Osteoblast (primary cell): Measurements from ENCODE around the gene ITPRIP. TPM values are rescaled to one million over a fixed set of nuclear protein-coding genes. Genes with fewer than 3 reads are reported as not detected.

Experiments used
- DNase-seq: peaks from one replicate; pipeline ENCODE4 v3.0.0; 2011; ENCODE audit warnings: low spot score, mixed read lengths; ENCODE audit not compliant: insufficient read length; ENCODE audit errors: missing footprints
- H2AFZ ChIP-seq: 2 replicates; pipeline ENCODE4 v1.6.0; 2011; ENCODE audit warnings: mild to moderate bottlenecking, low read length
- H3K27ac ChIP-seq: 2 replicates; pipeline ENCODE4 v1.5.1; 2011; ENCODE audit warnings: mild to moderate bottlenecking, low read depth, low read length, moderate library complexity
- H3K27me3 ChIP-seq: 2 replicates; pipeline ENCODE4 v1.6.0; 2012; ENCODE audit warnings: mild to moderate bottlenecking, control low read depth, inconsistent platforms, low read length, moderate library complexity; ENCODE audit not compliant: insufficient read depth
- H3K36me3 ChIP-seq: 2 replicates; pipeline ENCODE4 v1.5.1; 2011; ENCODE audit warnings: mild to moderate bottlenecking, low read length, control low read depth, moderate library complexity; ENCODE audit not compliant: insufficient read depth
- H3K4me1 ChIP-seq: 2 replicates; pipeline ENCODE4 v1.5.1; 2011; ENCODE audit warnings: mild to moderate bottlenecking, low read length, control low read depth, moderate library complexity; ENCODE audit not compliant: insufficient read depth
- H3K4me2 ChIP-seq: 2 replicates; pipeline ENCODE4 v1.6.0; 2011; ENCODE audit warnings: mild to moderate bottlenecking, low read length; ENCODE audit not compliant: insufficient read depth
- H3K4me3 ChIP-seq: fragments of 200-600 bp; sonication (generic); 3 replicates; pipeline ENCODE4 v1.5.1; 2012; ENCODE audit warnings: mild to moderate bottlenecking, low read length, inconsistent platforms; ENCODE audit not compliant: insufficient read depth
- H3K79me2 ChIP-seq: 2 replicates; pipeline ENCODE4 v1.6.0; 2012; ENCODE audit warnings: mild to moderate bottlenecking, low read length, control low read depth, inconsistent platforms; ENCODE audit not compliant: insufficient read depth
- H3K9me3 ChIP-seq: 2 replicates; pipeline ENCODE4 v1.5.1; 2011; ENCODE audit warnings: low read depth, low read length, control low read depth
- H4K20me1 ChIP-seq: 2 replicates; pipeline ENCODE4 v1.6.0; 2012; ENCODE audit warnings: mild to moderate bottlenecking, low read length, control low read depth; ENCODE audit not compliant: insufficient read depth
- total RNA-seq: library from RNA; depleted of rRNA; stranded (reverse); fragments of >200 nt; gene quantifications from 2 replicates; pipeline ENCODE4 v1.2.3, GENCODE V29; 2012
- TF ChIP-seq, protein P1 (sequence below): IDR thresholded peaks from 2 replicates; pipeline ENCODE4 v1.5.1; 2011; ENCODE audit warnings: mild to moderate bottlenecking, low read depth, low read length, moderate library complexity; ENCODE audit errors: extremely low read depth

The ITPRIP gene
- total RNA-seq, 1 donor, result 14.8 TPM

DNA sequence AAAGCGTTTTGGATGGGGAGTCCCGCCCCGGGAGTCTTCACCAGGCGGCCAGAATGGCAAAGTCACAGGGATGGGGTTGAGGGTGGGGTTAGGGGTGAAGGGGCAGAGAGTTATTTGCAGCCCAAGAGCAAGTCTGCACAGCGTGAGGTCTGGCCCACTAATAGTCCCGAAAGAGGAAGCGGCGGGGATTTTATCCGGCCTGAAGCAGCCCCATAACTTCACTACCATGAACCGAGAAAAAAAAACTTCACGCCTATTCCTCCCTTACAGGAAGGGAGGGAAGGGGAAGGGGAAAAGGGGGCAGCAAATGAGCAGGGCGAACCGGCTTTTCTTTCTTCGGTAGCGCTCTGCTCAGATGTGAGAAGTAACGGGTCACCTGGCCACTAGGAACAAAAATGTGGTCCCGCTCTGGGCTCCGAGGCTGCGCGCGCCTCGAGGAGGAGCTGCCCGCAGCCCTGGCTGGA is 712 bp downstream of the ITPRIP start:
- Histone ChIP-seq H4K20me1 (peaks cover 33% of the 10 kb centered on the region), H3K4me1 (peaks cover 48% of the 10 kb centered on the region), H3K4me2 (peak overlapping the region; percentile 98), H2AFZ (no peak overlapping the region), H3K9me3 (no peaks in the 10 kb centered on the region), H3K36me3 (peaks cover 17% of the 10 kb centered on the region), H3K27me3 (no peaks in the 10 kb centered on the region), H3K27ac (peak overlapping the region; percentile 98), H3K4me3 (peak overlapping the region; percentile 97), H3K79me2 (peaks cover 62% of the 10 kb centered on the region)
- no peak for DNase-seq
- TF ChIP-seq, protein P1, sequence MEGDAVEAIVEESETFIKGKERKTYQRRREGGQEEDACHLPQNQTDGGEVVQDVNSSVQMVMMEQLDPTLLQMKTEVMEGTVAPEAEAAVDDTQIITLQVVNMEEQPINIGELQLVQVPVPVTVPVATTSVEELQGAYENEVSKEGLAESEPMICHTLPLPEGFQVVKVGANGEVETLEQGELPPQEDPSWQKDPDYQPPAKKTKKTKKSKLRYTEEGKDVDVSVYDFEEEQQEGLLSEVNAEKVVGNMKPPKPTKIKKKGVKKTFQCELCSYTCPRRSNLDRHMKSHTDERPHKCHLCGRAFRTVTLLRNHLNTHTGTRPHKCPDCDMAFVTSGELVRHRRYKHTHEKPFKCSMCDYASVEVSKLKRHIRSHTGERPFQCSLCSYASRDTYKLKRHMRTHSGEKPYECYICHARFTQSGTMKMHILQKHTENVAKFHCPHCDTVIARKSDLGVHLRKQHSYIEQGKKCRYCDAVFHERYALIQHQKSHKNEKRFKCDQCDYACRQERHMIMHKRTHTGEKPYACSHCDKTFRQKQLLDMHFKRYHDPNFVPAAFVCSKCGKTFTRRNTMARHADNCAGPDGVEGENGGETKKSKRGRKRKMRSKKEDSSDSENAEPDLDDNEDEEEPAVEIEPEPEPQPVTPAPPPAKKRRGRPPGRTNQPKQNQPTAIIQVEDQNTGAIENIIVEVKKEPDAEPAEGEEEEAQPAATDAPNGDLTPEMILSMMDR, result no peak

DNA sequence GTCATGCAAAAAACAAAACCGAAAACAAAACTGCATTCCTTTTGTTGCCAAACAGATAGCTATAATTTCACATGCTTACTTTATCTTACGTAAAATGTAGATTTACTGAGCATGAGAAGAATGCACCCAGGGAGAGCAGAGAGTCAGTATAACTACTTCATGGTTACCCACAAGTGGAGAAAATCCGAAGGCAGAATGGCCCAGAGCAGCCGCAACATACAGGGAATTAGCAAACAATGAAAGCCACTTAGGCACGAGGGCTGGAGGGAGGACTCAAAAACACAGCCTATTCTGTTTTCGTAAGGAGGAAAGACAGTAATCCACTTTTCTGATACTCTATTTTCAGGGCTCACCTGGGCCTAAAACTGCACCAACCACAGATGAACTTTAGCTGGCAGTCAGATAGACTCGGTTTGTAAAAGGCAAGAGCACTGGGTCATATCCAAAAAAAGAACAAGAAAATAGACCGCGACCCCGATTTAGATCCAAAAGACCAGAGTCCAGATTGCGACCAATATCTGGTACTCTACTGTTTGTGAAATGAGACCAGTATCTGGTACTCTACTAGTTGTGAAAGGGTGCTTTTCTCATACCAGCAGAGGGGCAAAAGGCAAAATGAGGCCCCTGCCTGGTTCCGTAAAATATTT is 1.3 kb downstream of the ITPRIP start:
- Histone ChIP-seq H3K4me1 (peaks cover 54% of the 10 kb centered on the region), H3K36me3 (peaks cover 19% of the 10 kb centered on the region), H3K9me3 (no peaks in the 10 kb centered on the region), H3K4me3 (peak overlapping the region; percentile 97), H3K4me2 (peak overlapping the region; percentile 98), H3K27me3 (no peaks in the 10 kb centered on the region), H4K20me1 (peaks cover 33% of the 10 kb centered on the region), H3K27ac (peak overlapping the region; percentile 98), H3K79me2 (peaks cover 68% of the 10 kb centered on the region), H2AFZ (no peak overlapping the region)
- TF ChIP-seq, protein P1, result no peak
- DNase-seq, result no peak

DNA sequence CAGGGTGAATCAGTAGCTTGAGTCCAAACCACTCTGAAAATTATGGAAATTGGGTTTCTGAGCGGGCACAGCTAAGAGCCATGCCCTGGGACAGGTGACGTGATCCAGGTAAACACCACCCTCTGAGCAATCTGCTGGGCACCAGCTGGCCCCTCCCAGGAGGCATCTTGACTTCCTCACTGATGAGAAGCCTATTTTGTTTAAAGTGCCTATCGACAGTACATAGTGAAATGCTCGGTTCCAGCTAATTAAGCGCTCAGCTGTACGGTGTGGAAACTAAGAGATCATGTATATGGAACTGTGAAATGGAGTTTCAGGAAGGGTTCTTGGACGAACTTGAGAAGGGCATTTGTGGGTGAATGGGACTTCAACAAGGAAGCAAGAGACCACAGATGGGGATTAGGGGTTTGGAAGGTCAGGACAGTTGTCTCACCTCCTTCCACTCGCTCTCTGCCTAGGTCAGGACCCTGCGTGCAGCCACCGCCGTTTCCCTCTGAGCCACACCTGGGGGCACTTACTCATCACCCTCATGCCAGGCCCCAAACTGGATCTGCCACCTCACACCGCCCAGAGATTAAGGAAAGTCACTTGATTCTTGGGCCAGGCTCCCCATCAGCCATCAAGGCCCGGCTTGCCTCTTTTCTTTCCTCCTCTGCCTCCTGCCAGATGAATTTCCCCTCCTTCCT is 3.2 kb downstream of the ITPRIP start:
- Histone ChIP-seq H2AFZ (no peak overlapping the region), H3K4me3 (peak overlapping the region; percentile 97), H3K79me2 (peaks cover 79% of the 10 kb centered on the region), H4K20me1 (peaks cover 40% of the 10 kb centered on the region), H3K9me3 (no peaks in the 10 kb centered on the region), H3K4me2 (peak overlapping the region; percentile 98), H3K36me3 (peaks cover 19% of the 10 kb centered on the region), H3K27ac (peak overlapping the region; percentile 98), H3K4me1 (peaks cover 67% of the 10 kb centered on the region), H3K27me3 (no peaks in the 10 kb centered on the region)
- TF ChIP-seq, protein P1, result no peak
- peak; percentile 62 for DNase-seq

DNA sequence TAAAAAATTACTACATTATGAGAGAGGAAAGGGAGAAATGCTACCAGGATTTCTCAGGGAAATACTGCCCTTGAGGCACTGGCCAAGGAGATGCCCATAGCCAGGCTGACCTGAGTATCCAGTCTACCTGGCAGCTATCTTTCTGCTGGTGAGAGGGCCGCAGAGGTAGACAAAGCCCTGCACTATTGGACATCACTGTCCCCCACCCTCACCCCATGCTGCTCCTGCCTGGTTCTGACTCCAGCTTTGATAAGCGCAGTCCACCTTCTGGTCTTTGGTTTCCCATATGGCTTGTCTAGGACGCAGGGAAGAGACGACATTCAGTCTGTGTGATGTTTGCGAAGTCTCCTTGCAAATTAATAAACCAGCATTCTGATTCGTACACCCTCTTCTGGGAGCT is 3.7 kb downstream of the ITPRIP start:
- TF ChIP-seq, protein P1, result no peak
- no peaks in the 10 kb centered on the region for H3K27me3 ChIP-seq
- peaks cover 40% of the 10 kb centered on the region for H4K20me1 ChIP-seq
- H3K36me3 ChIP-seq, result peaks cover 19% of the 10 kb centered on the region
- H3K9me3 ChIP-seq, result no peaks in the 10 kb centered on the region
- H2AFZ ChIP-seq, result no peak overlapping the region
- DNase-seq, result no peak
- peak overlapping the region; percentile 98 for H3K27ac ChIP-seq
- H3K4me3 ChIP-seq, result peak overlapping the region; percentile 18
- H3K4me1 ChIP-seq, result peaks cover 67% of the 10 kb centered on the region
- peaks cover 79% of the 10 kb centered on the region for H3K79me2 ChIP-seq
- peak overlapping the region; percentile 98 for H3K4me2 ChIP-seq
